Globus pallidus (tissue), 1 donor: ENCODE measurements around the gene IGF2BP3.
"Not testable (repeated sequence)": the region's sequence is repeated elsewhere in the genome, so short reads cannot be mapped to it uniquely, and the experiment has no call there.

Experiments used
- DNase-seq: peaks from one replicate; pipeline ENCODE4 v3.0.0-alpha.2; 2015; ENCODE audit warnings: low spot score

Gene IGF2BP3

DNA sequence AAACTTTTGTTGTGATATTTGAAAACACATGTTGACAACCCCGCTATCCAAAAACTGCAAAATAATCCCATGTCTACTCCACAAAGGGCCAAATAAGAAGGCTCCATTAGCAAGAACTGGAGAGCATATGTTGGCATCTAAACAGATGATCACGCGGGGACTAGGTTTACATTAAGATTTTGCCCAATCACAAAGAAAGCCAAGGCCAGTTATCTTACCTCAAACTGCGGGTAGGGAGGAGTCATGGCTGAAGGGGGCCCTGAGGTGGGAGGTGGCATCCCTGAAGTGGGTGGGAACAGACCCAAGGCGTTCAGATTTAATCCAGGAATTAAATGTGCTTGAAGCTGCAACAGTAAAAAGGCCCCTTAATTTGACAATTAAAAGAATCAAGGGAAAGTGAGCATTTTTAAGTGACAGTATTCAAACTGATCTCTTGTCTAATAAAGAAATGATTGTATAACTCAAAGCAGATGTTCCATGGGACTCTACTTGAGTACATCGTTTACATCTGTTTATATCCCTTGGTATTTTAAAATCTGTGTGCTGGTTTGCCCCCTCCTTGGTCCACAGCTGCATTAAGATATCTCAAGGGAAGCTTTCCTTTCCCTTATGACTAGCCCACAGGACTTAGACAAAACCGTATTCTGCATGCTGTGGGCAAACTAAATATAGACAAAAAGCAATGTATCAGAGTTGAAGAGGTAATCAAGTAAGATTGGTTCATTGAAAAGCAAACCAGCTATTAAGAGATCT is 128.3 kb downstream of the IGF2BP3 start:
- no peak for DNase-seq

- DNase-seq, result no peak
Observed at GRCh38 chr7:23338863-23339262, 131.4 kb downstream of the IGF2BP3 start.

GRCh38 chr7:23338439-23338838 is 131.9 kb downstream of the IGF2BP3 start:
- DNase-seq, result no peak

DNA sequence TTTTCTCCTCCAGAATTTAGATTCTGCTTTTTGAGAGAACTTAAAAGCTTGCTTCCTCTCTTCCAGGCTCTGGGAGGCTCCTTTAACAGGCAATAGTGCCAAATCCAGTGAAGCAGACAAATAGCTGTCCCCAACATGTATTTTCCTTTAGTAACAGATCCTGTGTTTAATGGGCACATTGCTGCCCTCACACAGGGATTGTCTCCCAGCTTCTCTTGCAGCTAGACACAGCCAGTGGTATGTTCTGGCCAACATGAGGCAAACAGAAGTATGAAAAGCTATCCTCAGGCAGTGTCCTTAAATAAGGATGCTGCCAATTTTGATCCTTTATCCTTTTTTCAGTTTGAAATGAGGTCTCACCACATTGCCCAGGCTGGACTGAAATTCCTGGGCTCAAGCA is 132.9 kb downstream of the IGF2BP3 start:
- no peak for DNase-seq

DNA sequence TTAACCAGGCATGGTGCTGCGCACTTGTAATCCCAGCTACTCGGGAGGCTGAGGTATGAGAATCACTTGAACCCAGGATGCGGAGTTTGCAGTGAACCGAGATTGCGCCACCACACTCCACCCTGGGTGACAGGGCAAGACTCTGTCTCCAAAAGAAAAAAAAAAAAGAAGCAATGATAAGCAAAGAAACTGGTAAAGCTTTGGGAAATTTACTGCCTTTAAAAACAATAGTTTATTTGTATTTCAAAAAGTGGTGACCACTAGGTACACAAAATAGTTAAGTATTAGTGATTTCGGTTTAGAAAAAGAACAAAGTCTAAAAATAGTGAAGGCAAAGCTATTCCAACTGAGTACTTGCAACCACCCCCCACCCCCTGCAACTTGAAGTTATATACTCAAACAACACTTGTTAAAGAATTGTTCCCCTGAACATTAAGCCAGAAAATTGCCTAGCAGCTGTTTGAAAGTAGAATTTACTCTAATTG is 133.4 kb downstream of the IGF2BP3 start:
- DNase-seq, result no peak

DNA sequence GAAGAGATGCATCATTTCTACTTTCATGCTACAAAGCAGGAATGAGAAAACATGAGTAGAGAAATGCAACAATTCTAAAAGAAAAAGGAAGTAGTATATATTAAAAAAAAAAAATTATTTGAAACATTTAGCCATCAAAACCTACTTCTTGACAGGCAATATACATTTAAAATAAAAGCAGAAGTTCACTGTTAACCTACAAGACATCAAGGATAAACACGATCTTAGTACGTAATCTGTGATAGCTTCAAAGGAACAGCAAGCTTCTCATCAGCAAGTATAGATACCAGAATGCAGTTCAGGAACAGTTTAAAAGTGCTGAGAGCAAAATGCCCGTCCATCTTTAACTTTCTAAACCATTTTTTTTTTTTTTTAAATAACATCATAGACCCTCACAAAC is 134.2 kb downstream of the IGF2BP3 start:
- DNase-seq, result no peak

DNA sequence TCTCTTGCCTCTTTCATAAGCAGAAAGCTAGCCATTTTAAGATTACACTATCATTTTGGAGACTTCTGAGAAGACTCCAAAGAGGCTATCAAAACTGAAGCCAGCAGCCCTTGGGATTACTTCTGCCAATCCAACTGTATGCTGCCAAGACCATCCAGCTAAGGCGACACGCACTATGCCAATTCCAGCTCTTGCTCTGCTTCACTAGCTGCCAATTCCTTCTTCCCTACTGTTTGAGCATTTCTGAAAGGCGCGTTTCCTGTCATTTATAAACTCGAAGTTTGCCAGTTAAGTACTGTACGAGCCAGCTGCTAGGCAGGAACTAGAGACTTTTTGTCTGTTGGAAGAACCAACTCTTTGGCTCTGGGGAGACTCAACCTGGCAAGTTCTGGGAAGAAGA is 134.7 kb downstream of the IGF2BP3 start:
- DNase-seq, result peak; percentile 5

DNA sequence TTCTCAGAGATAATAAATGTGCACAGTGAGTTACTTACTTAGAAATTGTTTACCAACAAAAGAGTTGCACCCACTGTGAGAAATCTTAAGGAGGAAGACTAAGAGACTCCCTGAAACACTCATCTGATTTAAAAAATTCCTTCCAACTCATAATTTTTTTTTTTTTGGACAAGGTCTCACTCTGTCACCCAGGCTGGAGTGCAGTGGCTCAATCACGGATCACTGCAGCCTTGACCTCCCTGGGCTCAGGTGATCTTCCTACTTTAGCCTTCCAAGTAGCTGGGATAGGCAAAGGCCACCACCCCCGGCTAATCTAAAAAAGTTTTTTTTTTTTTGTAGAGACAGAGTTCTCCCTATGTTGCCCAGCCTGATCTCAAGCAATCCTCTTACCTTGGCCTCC is 135.2 kb downstream of the IGF2BP3 start:
- no peak for DNase-seq

GRCh38 chr7:23334482-23335056 is 135.7 kb downstream of the IGF2BP3 start:
- no peak for DNase-seq

- no peak for DNase-seq
Observed at GRCh38 chr7:23333671-23334246, 136.5 kb downstream of the IGF2BP3 start.

GRCh38 chr7:23332910-23333612 is 137.2 kb downstream of the IGF2BP3 start:
- no peak for DNase-seq

GRCh38 chr7:23332193-23332592 is 138.1 kb downstream of the IGF2BP3 start:
- no peak for DNase-seq

- no peak for DNase-seq
Observed at GRCh38 chr7:23331132-23331531, 139.2 kb downstream of the IGF2BP3 start.

DNA sequence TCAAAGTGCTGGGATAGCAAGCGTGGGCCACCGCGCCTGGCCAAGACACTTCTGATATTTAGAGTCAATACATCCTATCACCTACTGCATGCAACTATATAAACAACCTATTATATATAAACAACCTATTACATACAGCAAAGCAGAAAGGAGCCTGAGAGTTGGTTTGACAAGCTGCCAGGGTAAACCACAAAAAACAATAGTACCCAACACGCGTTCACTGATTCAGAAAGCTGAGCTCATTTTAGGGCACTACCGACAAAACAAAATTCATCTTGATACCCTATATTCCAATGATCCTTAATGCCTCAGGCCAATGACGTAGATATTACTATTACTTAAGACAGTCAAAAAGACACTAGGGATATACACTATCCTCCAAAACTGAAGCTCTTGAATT is 154.9 kb downstream of the IGF2BP3 start:
- no peak for DNase-seq

GRCh38 chr7:23312141-23312540 is 158.2 kb downstream of the IGF2BP3 start:
- not testable (repeated sequence) for DNase-seq

DNA sequence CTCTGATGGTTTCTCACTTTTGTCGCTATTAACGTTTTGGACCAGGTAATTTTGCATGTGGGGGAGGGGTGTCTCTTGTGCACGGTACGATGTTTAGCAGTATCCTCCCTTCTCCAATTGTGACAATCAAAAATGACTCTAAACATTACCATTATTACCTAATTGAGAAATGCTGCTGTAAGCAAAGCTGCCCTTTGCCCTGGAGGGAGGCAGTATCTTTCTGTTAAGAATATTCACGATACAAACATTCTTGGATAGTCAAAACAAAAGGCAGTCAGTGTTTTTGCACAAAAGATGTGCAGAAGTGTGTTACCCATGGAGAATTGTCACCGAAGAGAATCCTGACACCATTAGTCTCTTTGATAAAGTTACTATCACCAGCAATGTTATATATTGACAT is 161.5 kb downstream of the IGF2BP3 start:
- DNase-seq, result no peak

GRCh38 chr7:23306936-23307521 is 163.3 kb downstream of the IGF2BP3 start:
- no peak for DNase-seq

- DNase-seq, result no peak
Observed at GRCh38 chr7:23299770-23300300, 170.5 kb downstream of the IGF2BP3 start.

- peak; percentile 98 for DNase-seq
Observed at GRCh38 chr7:23298885-23299769, 171.2 kb downstream of the IGF2BP3 start, which contains the start of gene MALSU1. MALSU1 (plus strand) TSS chr7:23299339; CDS start chr7:23299353, 14 bp downstream.

- DNase-seq, result no peak
Observed at GRCh38 chr7:23298141-23298881, 172.0 kb downstream of the IGF2BP3 start.
